GM12891 (cell line): ENCODE results near the gene BOC.

Experiments used
- POLR2A ChIP-seq: IDR thresholded peaks from 2 replicates; pipeline ENCODE4 v1.6.1; 2011; ENCODE audit warnings: low read depth, low read length, control low read depth
- POLR2AphosphoS5 ChIP-seq: IDR thresholded peaks from 2 replicates; pipeline ENCODE4 v1.6.1; 2011; ENCODE audit warnings: low read depth, low read length, control low read depth
- TAF1 ChIP-seq: IDR thresholded peaks from 2 replicates; pipeline ENCODE4 v1.6.1; 2011; ENCODE audit warnings: low read depth, low read length, control low read depth

GRCh38 chr3:113221721-113222257, 10.4 kb downstream of the BOC start:
- TF ChIP-seq POLR2A = no peak
- TF ChIP-seq TAF1 = no peak
- no peak for TF ChIP-seq POLR2AphosphoS5
